Adrenal gland (tissue), 5 donors: ENCODE measurements around the gene SRMS.

Experiments
- POLR2A ChIP-seq, 2 donors: fragments of 450-650 bp; IDR thresholded peaks; one replicate each; pipeline ENCODE4 v1.6.1; 2017; ENCODE audit warnings: antibody characterized with exemption in 2 of 2, mild to moderate bottlenecking in 2 of 2, moderate library complexity in 1 of 2
- TF ChIP-seq, protein P1 (sequence below), 6 experiments: fragments of 450-650 bp in 4 of 6; fragments of 200-600 bp in 2 of 6; sonication (generic) in 1 of 6; IDR thresholded peaks; 1 replicate in 5 of 6; 2 replicates in 1 of 6; pipeline versions ENCODE4 v1.5.1 to v1.8.0; 2016 to 2021; ENCODE audit warnings: antibody characterized with exemption in 6 of 6, mild to moderate bottlenecking in 2 of 6, moderate library complexity in 1 of 6
- donor health status: DM: no; HTN: no; CAD: no.

DNA sequence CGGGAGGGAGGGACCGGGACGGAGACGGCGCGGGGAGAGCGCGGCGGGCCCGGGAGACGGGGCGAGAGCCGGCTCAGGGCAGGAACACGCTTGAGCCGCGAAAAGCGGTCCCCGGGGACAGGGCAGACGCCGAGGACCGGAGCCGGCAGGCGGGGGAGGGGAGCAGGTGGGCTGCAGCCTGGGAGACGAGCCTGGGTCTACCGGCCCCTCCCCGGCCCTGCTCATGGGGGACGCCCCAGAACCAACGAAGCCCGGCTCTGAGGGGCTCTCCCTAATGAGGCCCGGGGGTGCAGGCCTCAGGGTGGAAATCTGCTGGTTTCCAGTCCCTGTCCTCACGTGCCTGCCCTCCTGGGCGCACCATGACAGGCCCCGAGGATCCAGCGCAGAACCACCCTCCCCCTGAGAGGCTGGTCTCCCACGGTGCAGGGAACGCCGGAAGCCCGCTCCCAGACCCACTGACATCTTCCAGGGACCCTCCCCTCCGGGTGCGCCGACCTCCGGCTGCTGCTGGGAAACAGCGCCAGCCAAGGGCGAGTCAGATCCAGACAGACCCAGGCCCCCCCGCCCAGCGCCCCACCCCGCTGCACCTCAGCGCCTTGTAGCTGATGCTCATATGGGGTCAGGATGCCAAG, 48.1 kb downstream of the SRMS start:
- TF ChIP-seq, protein P1, sequence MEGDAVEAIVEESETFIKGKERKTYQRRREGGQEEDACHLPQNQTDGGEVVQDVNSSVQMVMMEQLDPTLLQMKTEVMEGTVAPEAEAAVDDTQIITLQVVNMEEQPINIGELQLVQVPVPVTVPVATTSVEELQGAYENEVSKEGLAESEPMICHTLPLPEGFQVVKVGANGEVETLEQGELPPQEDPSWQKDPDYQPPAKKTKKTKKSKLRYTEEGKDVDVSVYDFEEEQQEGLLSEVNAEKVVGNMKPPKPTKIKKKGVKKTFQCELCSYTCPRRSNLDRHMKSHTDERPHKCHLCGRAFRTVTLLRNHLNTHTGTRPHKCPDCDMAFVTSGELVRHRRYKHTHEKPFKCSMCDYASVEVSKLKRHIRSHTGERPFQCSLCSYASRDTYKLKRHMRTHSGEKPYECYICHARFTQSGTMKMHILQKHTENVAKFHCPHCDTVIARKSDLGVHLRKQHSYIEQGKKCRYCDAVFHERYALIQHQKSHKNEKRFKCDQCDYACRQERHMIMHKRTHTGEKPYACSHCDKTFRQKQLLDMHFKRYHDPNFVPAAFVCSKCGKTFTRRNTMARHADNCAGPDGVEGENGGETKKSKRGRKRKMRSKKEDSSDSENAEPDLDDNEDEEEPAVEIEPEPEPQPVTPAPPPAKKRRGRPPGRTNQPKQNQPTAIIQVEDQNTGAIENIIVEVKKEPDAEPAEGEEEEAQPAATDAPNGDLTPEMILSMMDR (IDR thresholded peaks at IDR 0.05) = no peak
- TF ChIP-seq POLR2A (IDR thresholded peaks at IDR 0.05) = no peak
